Neural progenitor cell (in vitro differentiated cells): ENCODE results near the gene PHYHIPL. TPM values are rescaled to one million over a fixed set of nuclear protein-coding genes. Genes with fewer than 3 reads are reported as not detected.

Experiments used
- DNase-seq: peaks from one replicate; pipeline ENCODE4 v3.0.0-alpha.2; 2016; ENCODE audit warnings: low spot score
- H2AFZ ChIP-seq: fragments of 200-600 bp; sonication (generic); replicated peaks from 2 replicates; pipeline ENCODE4 v1.6.1; 2016; ENCODE audit warnings: antibody characterized with exemption
- H3F3A ChIP-seq: fragments of 200-600 bp; sonication (generic); 2 replicates; pipeline ENCODE4 v1.6.1; 2016; ENCODE audit warnings: antibody characterized with exemption, low read depth
- H3K27ac ChIP-seq: fragments of 200-600 bp; sonication (generic); 2 replicates; pipeline ENCODE4 v1.5.1; 2016; ENCODE audit warnings: mild to moderate bottlenecking
- H3K27me3 ChIP-seq: fragments of 200-600 bp; sonication (generic); 2 replicates; pipeline ENCODE4 v1.6.1; 2016; ENCODE audit warnings: mild to moderate bottlenecking, moderate library complexity
- H3K36me3 ChIP-seq: fragments of 200-600 bp; sonication (generic); 2 replicates; pipeline ENCODE4 v1.5.1; 2016
- H3K4me1 ChIP-seq: fragments of 200-600 bp; sonication (generic); 2 replicates; pipeline ENCODE4 v1.6.1; 2016; ENCODE audit warnings: mixed run types
- H3K4me2 ChIP-seq: fragments of 200-600 bp; sonication (generic); 2 replicates; pipeline ENCODE4 v1.6.1; 2016
- H3K4me3 ChIP-seq: fragments of 200-600 bp; sonication (generic); 2 replicates; pipeline ENCODE4 v1.5.1; 2016
- H3K79me2 ChIP-seq: fragments of 200-600 bp; sonication (generic); 2 replicates; pipeline ENCODE4 v1.6.1; 2016; ENCODE audit warnings: low read depth
- H3K9ac ChIP-seq: fragments of 200-600 bp; sonication (generic); 2 replicates; pipeline ENCODE4 v1.6.1; 2016
- H3K9me3 ChIP-seq: fragments of 200-600 bp; sonication (generic); 2 replicates; pipeline ENCODE4 v1.5.1; 2016; ENCODE audit warnings: low read depth
- H4K20me1 ChIP-seq: fragments of 200-600 bp; sonication (generic); 2 replicates; pipeline ENCODE4 v1.6.1; 2016; ENCODE audit warnings: low read depth
- H3K27ac Mint-ChIP-seq: 3 replicates; pipeline ENCODE4 v1.8.0; 2021; ENCODE audit warnings: mixed read lengths
- H3K27me3 Mint-ChIP-seq: 2 replicates; pipeline ENCODE4 v1.8.0; 2022; ENCODE audit warnings: low read depth, mild to moderate bottlenecking, inconsistent platforms, moderate library complexity, mixed read lengths; ENCODE audit not compliant: insufficient read depth
- H3K36me3 Mint-ChIP-seq: 3 replicates; pipeline ENCODE4 v1.8.0; 2021; ENCODE audit warnings: mixed read lengths
- H3K4me1 Mint-ChIP-seq: 3 replicates; pipeline ENCODE4 v1.8.0; 2021; ENCODE audit warnings: mixed read lengths
- H3K4me3 Mint-ChIP-seq: 3 replicates; pipeline ENCODE4 v1.8.0; 2021; ENCODE audit warnings: mild to moderate bottlenecking, moderate library complexity, mixed read lengths
- H3K9me3 Mint-ChIP-seq: 3 replicates; pipeline ENCODE4 v1.8.0; 2020; ENCODE audit warnings: mixed read lengths
- CTCF ChIP-seq: fragments of 200-600 bp; sonication (generic); IDR thresholded peaks from 2 replicates; pipeline ENCODE4 v1.5.1; 2017; ENCODE audit warnings: antibody characterized with exemption, mild to moderate bottlenecking
- EZH2 ChIP-seq: fragments of 200-600 bp; sonication (generic); IDR thresholded peaks from 2 replicates; pipeline ENCODE4 v1.6.1; 2017; ENCODE audit warnings: antibody characterized with exemption, mild to moderate bottlenecking, moderate library complexity
- EZH2phosphoT487 ChIP-seq: fragments of 200-600 bp; sonication (generic); IDR thresholded peaks from 2 replicates; pipeline ENCODE4 v1.6.1; 2017; ENCODE audit warnings: antibody characterized with exemption
- total RNA-seq: library from RNA; depleted of rRNA; stranded (reverse); fragments of >200 nt; gene quantifications from 2 replicates; pipeline ENCODE4 v1.2.3, GENCODE V29; 2015; ENCODE audit warnings: low replicate concordance

Gene PHYHIPL
- total RNA-seq, 1 donor from 2014 or later: 0.52 TPM

GRCh38 chr10:59279991-59280505 lies 103.6 kb downstream of the PHYHIPL start:
- Histone ChIP-seq H3K4me3 (no peak overlapping the region), H3K36me3 (no peaks in the 10 kb centered on the region)
- no peaks in the 10 kb centered on the region for H3K9me3 Mint-ChIP-seq

GRCh38 chr10:59281861-59282260 lies 105.4 kb downstream of the PHYHIPL start:
- no peaks in the 10 kb centered on the region for H3K9me3 Mint-ChIP-seq
- Histone ChIP-seq H3K36me3 (no peaks in the 10 kb centered on the region), H3K4me1 (peaks cover 7% of the 10 kb centered on the region), H3K9ac (no peak overlapping the region), H3K4me2 (no peak overlapping the region), H3F3A (no peaks in the 10 kb centered on the region), H3K79me2 (no peaks in the 10 kb centered on the region), H3K9me3 (no peaks in the 10 kb centered on the region), H2AFZ (no peak overlapping the region), H3K27ac (no peak overlapping the region), H4K20me1 (no peaks in the 10 kb centered on the region), H3K4me3 (no peak overlapping the region), H3K27me3 (no peaks in the 10 kb centered on the region)
- DNase-seq: no peak
- H3K27me3 Mint-ChIP-seq: no peaks in the 10 kb centered on the region
- no peak overlapping the region for H3K4me3 Mint-ChIP-seq
- TF ChIP-seq CTCF (no peak), EZH2 (no peak), EZH2phosphoT487 (no peak)
- H3K27ac Mint-ChIP-seq: no peak overlapping the region
- peaks cover 7% of the 10 kb centered on the region for H3K4me1 Mint-ChIP-seq
- no peaks in the 10 kb centered on the region for H3K36me3 Mint-ChIP-seq

More at GRCh38 chr10:59279991-59280505, 103.6 kb downstream of the PHYHIPL start:
- Histone ChIP-seq H3K9ac (no peak overlapping the region), H3K4me2 (no peak overlapping the region), H4K20me1 (no peaks in the 10 kb centered on the region), H3K9me3 (no peaks in the 10 kb centered on the region), H3K79me2 (no peaks in the 10 kb centered on the region), H2AFZ (no peak overlapping the region), H3K4me1 (peaks cover 7% of the 10 kb centered on the region), H3K27ac (no peak overlapping the region), H3K27me3 (no peaks in the 10 kb centered on the region), H3F3A (no peaks in the 10 kb centered on the region)
- no peak for DNase-seq
- TF ChIP-seq CTCF (no peak), EZH2 (no peak), EZH2phosphoT487 (no peak)
- Mint-ChIP-seq H3K4me1 (peaks cover 7% of the 10 kb centered on the region), H3K36me3 (no peaks in the 10 kb centered on the region), H3K27me3 (no peaks in the 10 kb centered on the region), H3K4me3 (no peak overlapping the region), H3K27ac (no peak overlapping the region)

GRCh38 chr10:59283456-59284091 lies 107.1 kb downstream of the PHYHIPL start:
- TF ChIP-seq EZH2phosphoT487: no peak
- TF ChIP-seq EZH2: no peak
- no peak for TF ChIP-seq CTCF
- Histone ChIP-seq H3K36me3 (no peaks in the 10 kb centered on the region), H3K27me3 (no peaks in the 10 kb centered on the region), H2AFZ (peak overlapping the region; percentile 27), H3K27ac (no peak overlapping the region), H3K4me3 (no peak overlapping the region), H3K4me2 (no peak overlapping the region), H3K4me1 (peaks cover 7% of the 10 kb centered on the region), H3K9me3 (no peaks in the 10 kb centered on the region), H3K79me2 (no peaks in the 10 kb centered on the region), H3K9ac (no peak overlapping the region), H4K20me1 (no peaks in the 10 kb centered on the region), H3F3A (no peaks in the 10 kb centered on the region)
- Mint-ChIP-seq H3K4me3 (no peak overlapping the region), H3K36me3 (no peaks in the 10 kb centered on the region), H3K4me1 (peaks cover 7% of the 10 kb centered on the region), H3K9me3 (no peaks in the 10 kb centered on the region), H3K27me3 (no peaks in the 10 kb centered on the region), H3K27ac (no peak overlapping the region)
- peak; percentile 51 for DNase-seq
